K562 (cell line): Measurements from ENCODE around the gene REEP2. TPM values are rescaled to one million over a fixed set of nuclear protein-coding genes. Genes with fewer than 3 reads are reported as not detected.

Source experiments
- ATAC-seq: fragments of 200-7000 bp; cut with Tn5 transposase; 3 replicates; pipeline ENCODE4 v1.9.1; 2020; ENCODE audit warnings: moderate library complexity
- BruUV-seq: library from RNA; stranded (reverse); fragments of 400-500 nt; replicated peaks from 2 replicates; lab custom pipeline; 2021; lab: Mats Ljungman, UMichigan
- CTCF ChIA-PET: fragments of 300-600 bp; formaldehyde crosslinking; extraction: SDS; loops from one replicate; lab custom pipeline; 2021; ENCODE audit warnings: low intra/inter-chr PET ratio; lab: Yijun Ruan, JAX
- POLR2A ChIA-PET: fragments of 300-600, 350-650 bp; sonication (Branson Sonifier 250); formaldehyde crosslinking; extraction: SDS; loops from one replicate; lab custom pipeline; 2021; ENCODE audit warnings: antibody characterized with exemption, inconsistent platforms; lab: Yijun Ruan, JAX
- DNase-seq, 4 experiments: peaks; one replicate each; pipeline versions ENCODE4 v3.0.0 to v3.0.0-alpha.2; 2011 to 2018; ENCODE audit warnings: low spot score in 3 of 4, mixed read lengths in 3 of 4; ENCODE audit errors: extremely low read depth in 1 of 4
- FAIRE-seq: peaks from 2 replicates; lab custom pipeline; 2011; peaks lifted over from hg19 to GRCh38; lab: Jason Lieb, UNC
- H2AFZ ChIP-seq: 2 replicates; pipeline ENCODE4 v1.6.0; 2011; ENCODE audit warnings: low read depth, low read length, control low read depth, inconsistent platforms
- H3K27ac ChIP-seq: fragments of 200-600 bp; 3 replicates; pipeline ENCODE4 v1.8.0; 2011; ENCODE audit warnings: low read depth, mild to moderate bottlenecking, control low read depth, inconsistent platforms, low read length, moderate library complexity, mixed read lengths; ENCODE audit errors: extremely low read depth
- H3K27me3 ChIP-seq, 2 experiments: fragments of 300-600 bp in 1 of 2; 2 replicates in 1 of 2; 3 replicates in 1 of 2; pipeline versions ENCODE4 v1.6.0 to v1.8.0; 2011; ENCODE audit warnings: inconsistent platforms in 2 of 2, low read length in 2 of 2, mild to moderate bottlenecking in 1 of 2, mixed read lengths in 1 of 2, moderate library complexity in 1 of 2; ENCODE audit not compliant: control insufficient read depth in 2 of 2, insufficient read depth in 2 of 2
- H3K36me3 ChIP-seq: fragments of 300-600 bp; 3 replicates; pipeline ENCODE4 v1.8.0; 2011; ENCODE audit warnings: mild to moderate bottlenecking, low read length, inconsistent platforms; ENCODE audit not compliant: control insufficient read depth, insufficient read depth
- H3K4me1 ChIP-seq, 2 experiments: fragments of 200-600 bp in 1 of 2; replicated peaks in 1 of 2; 2 replicates in 1 of 2; 3 replicates in 1 of 2; pipeline versions ENCODE4 v1.5.1 to v1.8.0; 2011; ENCODE audit warnings: inconsistent platforms in 2 of 2, low read length in 2 of 2, mild to moderate bottlenecking in 1 of 2, mixed read lengths in 1 of 2, moderate library complexity in 1 of 2; ENCODE audit not compliant: control insufficient read depth in 2 of 2, insufficient read depth in 2 of 2
- H3K4me2 ChIP-seq: 2 replicates; pipeline ENCODE4 v1.6.1; 2011; ENCODE audit warnings: low read length, control low read depth, inconsistent platforms, mixed read lengths; ENCODE audit not compliant: insufficient read depth
- H3K4me3 ChIP-seq: fragments of 200-600 bp; sonication (generic), shearing (Covaris generic); 2 replicates; pipeline ENCODE4 v1.5.1; 2016; ENCODE audit warnings: control low read depth, inconsistent platforms
- H3K79me2 ChIP-seq: fragments of 200-600 bp; 3 replicates; pipeline ENCODE4 v1.8.0; 2011; ENCODE audit warnings: low read length, inconsistent platforms; ENCODE audit not compliant: control insufficient read depth, insufficient read depth
- H3K9ac ChIP-seq, 2 experiments: 2 replicates each; pipeline versions ENCODE4 v1.6.0 to v1.6.1; 2011; ENCODE audit warnings: low read depth in 2 of 2, low read length in 2 of 2, control low read depth in 1 of 2, inconsistent platforms in 1 of 2, mild to moderate bottlenecking in 1 of 2, mixed read lengths in 1 of 2; ENCODE audit not compliant: insufficient read depth in 1 of 2
- H3K9me1 ChIP-seq: one replicate; pipeline ENCODE4 v1.6.0; 2011; ENCODE audit warnings: inconsistent platforms, mild to moderate bottlenecking, low read length, moderate library complexity; ENCODE audit not compliant: control insufficient read depth, insufficient read depth
- H3K9me3 ChIP-seq: replicated peaks from 2 replicates; pipeline ENCODE4 v1.5.1; 2011; ENCODE audit warnings: low read depth, low read length, inconsistent platforms; ENCODE audit not compliant: control insufficient read depth, insufficient read depth
- H4K20me1 ChIP-seq: replicated peaks from 2 replicates; pipeline ENCODE4 v1.6.1; 2011; ENCODE audit warnings: low read length, inconsistent platforms, mixed read lengths; ENCODE audit not compliant: control insufficient read depth, insufficient read depth
- EHMT2 ChIP-seq: fragments of 450-650 bp; IDR thresholded peaks from 2 replicates; pipeline ENCODE4 v1.6.1; 2018; ENCODE audit warnings: antibody characterized with exemption
- ELF4 ChIP-seq: fragments of 450-650 bp; formaldehyde crosslinking; IDR thresholded peaks from 2 replicates; pipeline ENCODE4 v1.4.0; 2022; ENCODE audit warnings: missing genetic modification characterization
- FOS ChIP-seq: IDR thresholded peaks from 3 replicates; pipeline ENCODE4 v1.6.1; 2011; ENCODE audit not compliant: insufficient read length; ENCODE audit errors: extremely low read depth
- GABPB1 ChIP-seq: sonication (generic); formaldehyde crosslinking; IDR thresholded peaks from 2 replicates; pipeline ENCODE4 v1.8.0; 2022; ENCODE audit warnings: mild to moderate bottlenecking, missing genetic modification reagents
- KDM1A ChIP-seq, 2 experiments: fragments of 450-650 bp; IDR thresholded peaks; 2 replicates each; pipeline ENCODE4 v1.6.1; 2016; ENCODE audit warnings: mild to moderate bottlenecking in 2 of 2
- MTA1 ChIP-seq: fragments of 450-650 bp; IDR thresholded peaks from 2 replicates; pipeline ENCODE4 v1.6.1; 2017; ENCODE audit warnings: borderline replicate concordance
- POLR2B ChIP-seq: fragments of 450-650 bp; IDR thresholded peaks from 2 replicates; pipeline ENCODE4 v1.6.1; 2018; ENCODE audit warnings: low read depth; ENCODE audit not compliant: partially characterized antibody
- SPI1 ChIP-seq: IDR thresholded peaks from 2 replicates; pipeline ENCODE4 v1.6.1; 2011; ENCODE audit warnings: low read depth, low read length, control low read depth, borderline replicate concordance
- THRA ChIP-seq: fragments of 450-650 bp; IDR thresholded peaks from 2 replicates; pipeline ENCODE4 v1.6.1; 2017; ENCODE audit warnings: mild to moderate bottlenecking, moderate library complexity
- TRIM25 ChIP-seq: fragments of 450-650 bp; IDR thresholded peaks from 2 replicates; pipeline ENCODE4 v1.7.0; 2016; ENCODE audit warnings: borderline replicate concordance
- ZBTB11 ChIP-seq, 3 experiments: fragments of 200-800 bp in 1 of 3; fragments of 250-450 bp in 1 of 3; fragments of 450-650 bp in 1 of 3; sonication (Bioruptor Pico) in 1 of 3; sonication (Bioruptor generic) in 1 of 3; formaldehyde crosslinking in 1 of 3; IDR thresholded peaks; 2 replicates each; pipeline versions ENCODE4 v1.6.1 to v1.8.0; 2016 to 2022; ENCODE audit warnings: mild to moderate bottlenecking in 2 of 3, missing genetic modification characterization in 2 of 3, missing compliant biosample characterization in 1 of 3, moderate library complexity in 1 of 3
- ZNF253 ChIP-seq: fragments of 250-450 bp; sonication (Bioruptor Pico); conservative IDR thresholded peaks from 2 replicates; pipeline ENCODE4 v1.6.1; 2021; ENCODE audit warnings: mild to moderate bottlenecking
- ZNF347 ChIP-seq: fragments of 450-650 bp; formaldehyde crosslinking; IDR thresholded peaks from 2 replicates; pipeline ENCODE4 v1.4.0; 2020; ENCODE audit warnings: low read depth, mild to moderate bottlenecking, moderate library complexity
- ZNF695 ChIP-seq: fragments of 450-650 bp; formaldehyde crosslinking; IDR thresholded peaks from 2 replicates; pipeline ENCODE4 v1.4.0; 2020; ENCODE audit warnings: mild to moderate bottlenecking, moderate library complexity
- WGBS: fragments of 100-300 bp; shearing (Covaris generic); methylation state at CpG from one replicate; pipeline ENCODE4 v1.1.6; 2016; ENCODE audit warnings: low coverage, mixed read lengths; ENCODE audit not compliant: insufficient coverage; ENCODE audit errors: missing lambda C conversion rate; 5-methylcytosine and 5-hydroxymethylcytosine counted together
- in situ Hi-C: fragments of 300-500 bp; cut with MboI; formaldehyde crosslinking; loops from 4 replicates; pipeline ENCODE4 v1.15.0; 2018; ENCODE audit warnings: inconsistent platforms, mixed read lengths
- intact Hi-C: fragments of 100-400 bp; cut with micrococcal nuclease; formaldehyde crosslinking; loops from 2 replicates; pipeline ENCODE4 v1.14.2; 2022
- polyA plus RNA-seq, 8 experiments: library from polyadenylated mRNA; depleted of rRNA in 4 of 8; stranded (reverse) in 5 of 8; unstranded in 3 of 8; fragments of >200 nt; fragmentation: Nextera tagmentation in 2 of 8; fragmentation: Illumina TruSeq in 1 of 8; extraction: Ambion mirVana in 2 of 8; extraction: Trizol in 1 of 8; gene quantifications; 2 replicates each; pipeline versions ENCODE4 v1.2.1 to v1.2.3, GENCODE V29; 2011 to 2014; ENCODE audit warnings: inconsistent platforms in 1 of 8, missing spikeins in 1 of 8
- total RNA-seq, 7 experiments: library from RNA; depleted of rRNA in 6 of 7; stranded (reverse); fragments of >200 nt in 6 of 7; fragmentation: Illumina TruSeq in 2 of 7; extraction: Trizol in 2 of 7; gene quantifications; 2 replicates each; pipeline versions ENCODE4 v1.2.1 to v1.2.3, GENCODE V29; 2011 to 2021; ENCODE audit warnings: low replicate concordance in 1 of 7

Gene REEP2
- total and polyA plus RNA-seq, 9 of the 15 experiments (the other 6 are each of a cell fraction or from before 2014, with no cell fraction given) = 0.03 to 1.1 (median 0.12) TPM; not detected in 1

- peaks cover 22% of the 10 kb centered on the region for H3K9me1 ChIP-seq
- peak within 1 kb of the TSS; percentile 86 for H3K4me2 ChIP-seq
- no peaks in the 10 kb centered on the region for H3K9me3 ChIP-seq
- peak within 1 kb of the TSS; percentile 95 to 97 for H3K9ac ChIP-seq
- peak; percentile 59 for ATAC-seq
- DNase-seq = peak; percentile 78 to 94 (median 82)
- peak within 1 kb of the TSS; percentile 90 for H3K4me3 ChIP-seq
- 5% methylated on average over 42 of the region's 85 CpGs for WGBS
- H3K4me1 ChIP-seq = peaks cover 16 to 49% of the 10 kb centered on the region in 2 experiments
- peaks cover 30% of the 10 kb centered on the region for H3K36me3 ChIP-seq
- H3K79me2 ChIP-seq = peaks cover 33% of the 10 kb centered on the region
- no peaks in the 10 kb centered on the region for H3K27me3 ChIP-seq
- POLR2A ChIA-PET = interaction anchor here (0.6 to 4.0 kb wide), 36 partner anchors 9 to 829 kb away, joined by 3 to 46 read pairs (median 5); partner anchors contain the start of genes CDC25C, ETF1, FAM53C and HSPA9
- CTCF ChIA-PET = interaction anchor here (0.7 to 3.2 kb wide), 3 partner anchors 32 to 110 kb away, joined by 3 to 57 read pairs (median 3); no protein-coding TSS in a partner anchor
- BruUV-seq = no TSS peak
- H2AFZ ChIP-seq = peak within 1 kb of the TSS; percentile 92
- in situ Hi-C loops (no loop called here), intact Hi-C loops (loop anchor here (2.0 kb wide), 2 partner anchors 27 to 797 kb away; no protein-coding TSS in a partner anchor)
- FAIRE-seq = peak; percentile 46
- peaks cover 29% of the 10 kb centered on the region for H4K20me1 ChIP-seq
- H3K27ac ChIP-seq = peak within 1 kb of the TSS; percentile 91
- TF ChIP-seq SPI1 (no peak), POLR2B (peak; percentile 96), EHMT2 (no peak), GABPB1 (CRISPR knock-in tag) (peak; percentile 71; the same call in 1 of the 2 replicates), TRIM25 (no peak), KDM1A (IDR thresholded peaks at IDR 0.05) (no peak), ZNF253 (CRISPR knock-in tag) (no peak), THRA (no peak), ZNF347 (CRISPR knock-in tag) (no peak), MTA1 (no peak), ZNF695 (CRISPR knock-in tag) (no peak), FOS (no peak), ELF4 (CRISPR knock-in tag) (no peak), ZBTB11 (CRISPR knock-in tag; IDR thresholded peaks at IDR 0.05) (no peak; a peak in 1 of 6 replicates)
Observed at GRCh38 chr5:138465261-138466124, 26.6 kb downstream of the REEP2 start, which contains the start of gene EGR1. TSS of gene EGR1 (plus strand) at chr5:138465479. CDS start at chr5:138465762, 283 bp downstream.
